Heart left ventricle (tissue), 16 donors: Measurements from ENCODE around the gene ABR. TPM values are rescaled to one million over a fixed set of nuclear protein-coding genes. Genes with fewer than 3 reads are reported as not detected.

Experiments
- ATAC-seq, 4 donors: fragments of 200-7000 bp; cut with Tn5 transposase; one replicate each; pipeline ENCODE4 v1.9.1; 2020 to 2022; ENCODE audit warnings: moderate library complexity in 4 of 4, mild to moderate bottlenecking in 3 of 4, moderate number of reproducible peaks in 1 of 4
- DNase-seq, 5 donors: peaks; one replicate each; pipeline ENCODE4 v3.0.0-alpha.2; 2020
- H3K27ac ChIP-seq, 12 donors: fragments of 200-600 bp; sonication (generic) in 4 of 12; one replicate each; pipeline versions ENCODE4 v1.5.0 to v1.8.0; 2016 to 2022; ENCODE audit warnings: mild to moderate bottlenecking in 2 of 12
- H3K27me3 ChIP-seq, 9 donors: fragments of 200-600 bp; sonication (generic) in 2 of 9; one replicate each; pipeline versions ENCODE4 v1.5.1 to v1.8.0; 2016 to 2022; ENCODE audit warnings: mild to moderate bottlenecking in 3 of 9
- H3K36me3 ChIP-seq, 9 donors: fragments of 200-600 bp; sonication (generic) in 2 of 9; one replicate each; pipeline versions ENCODE4 v1.5.0 to v1.8.0; 2018 to 2022; ENCODE audit warnings: mild to moderate bottlenecking in 2 of 9
- H3K4me1 ChIP-seq, 12 donors: fragments of 200-600 bp; sonication (generic) in 4 of 12; one replicate each; pipeline versions ENCODE4 v1.5.0 to v1.8.0; 2016 to 2022; ENCODE audit warnings: mild to moderate bottlenecking in 3 of 12
- H3K4me3 ChIP-seq, 12 donors: fragments of 200-600 bp; sonication (generic) in 4 of 12; one replicate each; pipeline versions ENCODE4 v1.5.0 to v1.8.0; 2017 to 2022; ENCODE audit warnings: mild to moderate bottlenecking in 9 of 12, moderate library complexity in 4 of 12
- H3K9me3 ChIP-seq, 12 donors: fragments of 200-600 bp; sonication (generic) in 4 of 12; one replicate each; pipeline versions ENCODE4 v1.5.0 to v1.8.0; 2016 to 2022; ENCODE audit warnings: mild to moderate bottlenecking in 1 of 12
- CTCF ChIP-seq, 12 donors: fragments of 200-600 bp; sonication (generic) in 4 of 12; IDR thresholded peaks; one replicate each; pipeline versions ENCODE4 v1.5.0 to v1.8.0; 2018 to 2022; ENCODE audit warnings: antibody characterized with exemption in 12 of 12, mild to moderate bottlenecking in 5 of 12
- POLR2A ChIP-seq, 2 donors: fragments of 450-650 bp; IDR thresholded peaks; one replicate each; pipeline ENCODE4 v1.6.1; 2017; ENCODE audit warnings: antibody characterized with exemption in 2 of 2, mild to moderate bottlenecking in 2 of 2, moderate library complexity in 2 of 2
- WGBS, 4 donors: extraction: QIAGEN DNeasy Blood & Tissue Kit in 2 of 4; methylation state at CpG; one replicate each; pipeline versions ENCODE4 v1.1.5 to v1.1.7; 2013 to 2018; 5-methylcytosine and 5-hydroxymethylcytosine counted together
- intact Hi-C, 10 donors: fragments of 100-400 bp; cut with DNase I; formaldehyde crosslinking; loops; one replicate each; pipeline versions ENCODE4 v1.11.1 to v1.14.2; 2022
- polyA plus RNA-seq, 2 donors: library from polyadenylated mRNA; stranded (reverse); fragments of 200-250 nt; gene quantifications; one replicate each; pipeline ENCODE4 v1.2.3, GENCODE V29; 2013
- total RNA-seq, 9 donors: library from RNA; depleted of rRNA in 2 of 9; stranded (reverse); fragments of >200 nt in 2 of 9; fragmentation: NEBNext Ultra II Directional in 3 of 9; extraction: Animal tissue kit (Norgen Biotek cat#: 25700) in 3 of 9; gene quantifications; one replicate each; pipeline versions ENCODE4 v1.1.0 to v1.2.4, GENCODE V29; 2016 to 2023
- donor health status: ischemic (EF 13 %, LVEDD 7.1; RV severe dilation, severe dysfunction).
- donor health status: healthy with polysubstance abuse.
- donor health status: DM: no; HTN: yes; CAD: no.
- donor health status: DM: no; HTN: no; CAD: no.
- donor health status: ischemic (EF 25% LVEDD 6.9; RV normal size, moderate dysfunction).
- donor health status: ischemic (EF 25% LVEDD 5.7; RV mildly dilated, moderate dysfunction).
- donor health status: healthy.
- donor health status: DM: yes; HTN: yes; CAD: no.
- donor health status: ischemic (EF 35%, LVEDD 5.7; RV mildly dilated, moderate dysfunction).
- donor health status: nonischemic (EF 11% LVEDD 7.7; RV severe dilation, severe dysfunction).
- donor health status: DM: yes; HTN: yes; CAD: no.
- donor health status: PGD.
- donor health status: ischemic (EF 29% LVEDD 5.4; RV normal size, mild dysfunction).
- donor health status: nonischemic (EF 23%, LVEDD 6.1; RV moderate dilation, normal function).

Gene ABR
- total and polyA plus RNA-seq, 11 donors = 64.5 to 171 (median 149) TPM

- Histone ChIP-seq H3K4me3 (peak overlapping the region; percentile 18 to 59 (median 48)), H3K36me3 (no peaks in the 10 kb centered on the region), H3K27ac (peak overlapping the region; percentile 14 to 90 (median 84)), H3K9me3 (no peaks in the 10 kb centered on the region), H3K27me3 (no peaks in the 10 kb centered on the region), H3K4me1 (peaks cover 2 to 66% (median 47%) of the 10 kb centered on the region in 12 donors)
- WGBS, 4 donors = 13 to 18% (median 15%) methylated on average over 32 to 34 of the region's 34 CpGs
- TF ChIP-seq POLR2A (IDR thresholded peaks at IDR 0.05) (peak in 1 of 2 donors; percentile 36), CTCF (IDR thresholded peaks at IDR 0.05) (peak; percentile 98 to 99 (median 98))
- ATAC-seq (peak; percentile 84 to 93 (median 91)), DNase-seq (peak; percentile 89 to 93 (median 91))
- intact Hi-C loops = loop anchor here in 9 of 10 donors (1.0 to 10.0 kb wide), 10 partner anchors 35 to 132 kb away; no protein-coding TSS in a partner anchor
Observed at GRCh38 chr17:1186923-1187771, 7.4 kb upstream of the ABR start.

GRCh38 chr17:1186214-1186820, 6.5 kb upstream of the ABR start:
- peak overlapping the region; percentile 18 to 59 (median 48) for H3K4me3 ChIP-seq
- H3K27ac ChIP-seq = peak overlapping the region; percentile 14 to 90 (median 84)
- WGBS, 4 donors = 35 to 56% (median 46%) methylated on average over 13 of the region's 13 CpGs
- no peaks in the 10 kb centered on the region for H3K27me3 ChIP-seq
- ATAC-seq = peak in 3 of 4 donors; percentile 13 to 26 (median 15)
- no peak for DNase-seq
- no peaks in the 10 kb centered on the region for H3K36me3 ChIP-seq
- H3K9me3 ChIP-seq = no peaks in the 10 kb centered on the region
- H3K4me1 ChIP-seq = peaks cover 2 to 69% (median 49%) of the 10 kb centered on the region in 12 donors
- TF ChIP-seq POLR2A (IDR thresholded peaks at IDR 0.05) = no peak
- intact Hi-C loops = loop anchor here in 6 of 10 donors (2.0 to 10.0 kb wide), 8 partner anchors 34 to 132 kb away; no protein-coding TSS in a partner anchor

GRCh38 chr17:1183171-1183873, 3.5 kb upstream of the ABR start:
- Histone ChIP-seq H3K4me1 (peaks cover 2 to 87% (median 55%) of the 10 kb centered on the region in 12 donors), H3K36me3 (no peaks in the 10 kb centered on the region), H3K27me3 (no peaks in the 10 kb centered on the region), H3K9me3 (no peaks in the 10 kb centered on the region), H3K4me3 (no peak overlapping the region), H3K27ac (peak overlapping the region in 2 of 12 donors; percentile 19 to 45)
- DNase-seq (no peak), ATAC-seq (no peak)
- TF ChIP-seq CTCF (IDR thresholded peaks at IDR 0.05) (no peak), POLR2A (IDR thresholded peaks at IDR 0.05) (no peak)
- 44 to 59% (median 49%) methylated on average over 9 to 14 of the region's 14 CpGs for WGBS, 4 donors
- intact Hi-C loops = loop anchor here in 1 of 10 donors (10.0 kb wide), 1 partner anchor 129 kb away; no protein-coding TSS in a partner anchor

GRCh38 chr17:1182811-1183170, 3.0 kb upstream of the ABR start:
- H3K36me3 ChIP-seq = no peaks in the 10 kb centered on the region
- H3K27ac ChIP-seq = peak overlapping the region in 3 of 12 donors; percentile 19 to 45 (median 34)
- no peaks in the 10 kb centered on the region for H3K27me3 ChIP-seq
- no peak for ATAC-seq
- no peak for DNase-seq
- peaks cover 2 to 87% (median 57%) of the 10 kb centered on the region in 12 donors for H3K4me1 ChIP-seq
- intact Hi-C loops = loop anchor here in 1 of 10 donors (10.0 kb wide), 1 partner anchor 128 kb away; no protein-coding TSS in a partner anchor
- 19 to 32% (median 25%) methylated on average over 11 of the region's 11 CpGs for WGBS, 4 donors
- no peaks in the 10 kb centered on the region for H3K9me3 ChIP-seq
- no peak for TF ChIP-seq POLR2A (IDR thresholded peaks at IDR 0.05)
- H3K4me3 ChIP-seq = no peak overlapping the region
